GM19025 (cell line): Measurements from ENCODE around the gene MAP3K3.
A peak's percentile ranks its signal among the peaks of the same experiment; 100 is the strongest.

Experiments used
- ATAC-seq: cut with Tn5 transposase; IDR thresholded peaks from one replicate; pipeline ENCODE4 v1.9.1; 2021; ENCODE audit warnings: mild to moderate bottlenecking, low read depth, moderate library complexity; ENCODE audit not compliant: unreplicated experiment

The MAP3K3 gene

DNA sequence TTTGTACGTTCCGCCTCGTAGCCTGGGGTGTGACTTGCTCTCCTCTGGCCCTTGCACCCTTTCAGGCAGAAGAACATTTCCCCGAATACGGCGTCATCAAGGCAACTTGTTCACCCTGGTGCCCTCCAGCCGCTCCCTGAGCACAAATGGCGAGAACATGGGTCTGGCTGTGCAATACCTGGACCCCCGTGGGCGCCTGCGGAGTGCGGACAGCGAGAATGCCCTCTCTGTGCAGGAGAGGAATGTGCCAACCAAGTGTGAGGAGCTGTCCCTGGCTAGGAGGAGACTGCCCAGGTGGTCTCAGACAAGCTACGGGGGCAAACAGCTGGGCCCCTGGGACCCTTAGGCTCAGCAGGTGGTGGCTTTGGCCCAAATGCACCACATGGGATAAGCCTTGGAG, 67.3 kb downstream of the MAP3K3 start:
- ATAC-seq = no peak

GRCh38 chr17:63692195-63692816, 70.1 kb downstream of the MAP3K3 start:
- ATAC-seq = no peak

DNA sequence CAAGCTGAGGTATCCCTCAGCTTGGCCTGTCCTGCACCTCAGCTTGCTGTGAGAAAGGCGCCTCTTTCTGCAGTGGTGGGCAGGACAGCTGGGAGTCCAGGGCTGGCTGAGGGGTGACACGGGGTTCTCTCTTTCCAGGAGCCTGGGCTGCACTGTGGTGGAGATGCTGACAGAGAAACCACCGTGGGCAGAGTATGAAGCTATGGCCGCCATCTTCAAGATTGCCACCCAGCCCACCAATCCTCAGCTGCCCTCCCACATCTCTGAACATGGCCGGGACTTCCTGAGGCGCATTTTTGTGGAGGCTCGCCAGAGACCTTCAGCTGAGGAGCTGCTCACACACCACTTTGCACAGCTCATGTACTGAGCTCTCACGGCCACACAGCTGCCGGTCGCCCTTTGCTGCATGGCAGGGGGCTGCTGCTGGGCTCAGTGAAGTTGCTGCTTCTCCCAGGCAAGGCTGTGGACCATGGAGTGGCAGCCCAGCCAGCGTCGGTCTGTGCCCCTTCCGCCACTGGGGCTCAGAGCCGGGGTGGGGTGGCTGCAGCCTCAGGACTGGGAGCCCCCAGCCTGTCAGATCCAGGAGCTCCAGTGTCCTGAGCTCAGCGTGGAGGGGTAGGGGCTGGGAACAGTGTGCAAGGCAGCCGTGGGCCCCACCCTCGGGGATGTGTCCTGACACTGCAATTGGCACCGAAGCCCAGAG, 71.3 kb downstream of the MAP3K3 start:
- ATAC-seq = no peak

GRCh38 chr17:63694229-63694949, 72.2 kb downstream of the MAP3K3 start:
- ATAC-seq = no peak

DNA sequence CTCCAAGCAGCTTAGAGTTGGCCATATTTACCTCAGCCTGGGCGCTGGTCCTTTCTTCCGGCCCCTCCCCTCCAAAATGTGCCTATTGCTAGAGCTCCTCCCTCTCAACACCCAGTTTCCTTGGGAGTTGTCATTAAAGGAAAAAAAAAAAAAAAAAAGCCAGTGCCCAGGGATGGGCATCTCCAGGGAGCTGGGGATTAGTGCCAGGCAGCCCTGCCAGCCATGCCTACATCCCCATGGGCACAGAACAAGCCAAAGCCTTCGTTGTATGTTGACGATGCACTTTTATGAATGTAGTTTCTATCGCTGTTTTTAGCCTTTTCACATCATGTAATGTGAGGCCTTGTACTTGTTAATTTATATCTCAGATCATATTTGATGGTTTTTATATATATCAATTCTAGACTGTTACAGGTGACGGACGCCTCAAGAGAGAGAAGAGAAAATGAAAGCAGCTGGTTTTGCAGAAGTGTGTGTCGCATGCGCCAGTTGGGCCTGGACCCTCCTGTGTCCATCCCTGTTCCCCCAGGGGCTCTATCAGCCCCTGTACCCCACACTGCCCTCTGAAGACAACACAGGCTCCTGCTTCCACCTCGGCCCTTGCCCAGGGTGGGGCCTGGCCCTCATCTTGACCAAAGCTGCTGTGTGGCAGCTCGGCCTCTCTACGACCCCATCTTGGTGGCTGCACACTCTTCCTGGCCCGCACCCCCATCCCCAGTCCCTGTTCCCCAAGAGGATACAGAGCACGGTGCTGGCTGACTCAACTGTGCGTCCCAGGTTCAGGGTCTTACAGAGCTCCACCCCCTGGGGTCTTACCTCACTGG, 72.9 kb downstream of the MAP3K3 start:
- no peak for ATAC-seq

DNA sequence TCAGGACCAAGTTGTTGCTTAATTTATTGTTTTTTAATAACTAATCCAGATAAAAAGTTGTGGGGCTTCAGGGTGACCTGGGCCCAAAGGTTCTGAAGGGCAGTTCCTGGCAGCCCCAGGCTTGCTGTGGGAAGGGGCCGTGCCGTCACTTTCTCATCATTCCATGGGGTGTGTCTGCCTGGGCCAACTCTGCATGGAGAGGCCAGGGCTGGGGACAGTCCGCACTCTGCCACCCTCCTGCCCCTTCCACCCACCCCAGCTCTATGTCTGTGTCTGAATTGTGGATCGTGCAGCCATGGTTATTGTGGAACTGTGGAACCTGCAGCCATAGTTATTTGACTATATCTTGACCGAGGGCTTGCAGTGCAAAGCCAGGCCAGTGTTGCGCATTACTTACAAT, 73.7 kb downstream of the MAP3K3 start:
- ATAC-seq = no peak

DNA sequence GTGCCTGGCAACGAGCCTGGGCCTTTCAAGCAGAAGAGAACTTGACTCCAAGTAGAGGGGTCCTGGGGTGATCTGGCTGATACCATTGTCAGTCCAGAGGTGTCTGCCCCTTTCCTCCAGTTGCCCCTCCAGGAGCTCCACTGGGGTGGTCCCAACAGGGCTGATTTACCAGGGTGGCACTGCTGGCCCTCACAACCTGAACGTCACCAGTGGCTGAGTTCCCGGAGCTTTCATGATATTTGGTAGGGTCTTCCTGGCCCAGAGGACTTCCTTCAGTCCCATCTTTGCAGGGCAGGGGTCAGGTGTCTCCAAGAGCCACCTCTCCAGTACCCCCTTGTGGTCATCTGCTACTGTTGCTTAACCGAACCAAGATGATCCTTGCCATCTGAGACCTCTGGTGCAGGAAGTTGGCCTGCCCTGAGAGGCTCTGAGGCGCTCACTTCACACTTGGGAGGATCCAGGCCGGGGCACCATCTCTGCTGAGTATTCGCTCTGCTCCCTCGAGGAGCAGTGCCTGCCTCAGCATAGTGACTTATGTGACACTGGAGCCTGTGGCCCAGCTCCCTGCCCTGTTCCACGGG, 74.3 kb downstream of the MAP3K3 start:
- ATAC-seq = no peak

- peak; percentile 20 for ATAC-seq
Measured at GRCh38 chr17:63697341-63698286, 75.4 kb downstream of the MAP3K3 start.

DNA sequence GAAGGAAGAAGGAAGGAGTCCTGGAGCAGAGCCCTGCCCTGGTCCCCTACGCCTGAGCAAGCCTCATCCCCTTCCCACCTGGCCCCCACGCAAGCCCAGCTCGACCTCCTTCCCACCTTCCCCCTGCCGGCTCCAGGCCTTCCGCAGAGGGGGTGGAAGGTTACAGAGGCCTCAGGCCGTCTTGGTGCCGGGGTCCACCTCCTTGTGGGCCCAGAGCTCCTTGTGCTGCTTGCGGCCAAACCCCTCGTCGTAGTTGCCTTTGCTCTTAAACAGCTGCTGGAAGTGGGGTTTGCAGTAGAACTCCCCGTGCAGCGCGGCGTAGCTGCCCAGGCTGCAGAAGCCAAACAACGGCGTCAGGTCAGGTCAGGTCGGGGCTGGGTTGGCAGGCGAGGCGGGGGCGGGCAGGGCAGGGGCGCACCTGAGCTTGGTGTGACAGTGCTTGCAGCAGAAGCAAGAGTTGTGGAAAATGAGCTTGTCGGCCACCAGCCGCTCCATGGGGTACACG, 76.2 kb downstream of the MAP3K3 start:
- no peak for ATAC-seq

GRCh38 chr17:63698886-63699637, 76.8 kb downstream of the MAP3K3 start:
- peak; percentile 20 for ATAC-seq

DNA sequence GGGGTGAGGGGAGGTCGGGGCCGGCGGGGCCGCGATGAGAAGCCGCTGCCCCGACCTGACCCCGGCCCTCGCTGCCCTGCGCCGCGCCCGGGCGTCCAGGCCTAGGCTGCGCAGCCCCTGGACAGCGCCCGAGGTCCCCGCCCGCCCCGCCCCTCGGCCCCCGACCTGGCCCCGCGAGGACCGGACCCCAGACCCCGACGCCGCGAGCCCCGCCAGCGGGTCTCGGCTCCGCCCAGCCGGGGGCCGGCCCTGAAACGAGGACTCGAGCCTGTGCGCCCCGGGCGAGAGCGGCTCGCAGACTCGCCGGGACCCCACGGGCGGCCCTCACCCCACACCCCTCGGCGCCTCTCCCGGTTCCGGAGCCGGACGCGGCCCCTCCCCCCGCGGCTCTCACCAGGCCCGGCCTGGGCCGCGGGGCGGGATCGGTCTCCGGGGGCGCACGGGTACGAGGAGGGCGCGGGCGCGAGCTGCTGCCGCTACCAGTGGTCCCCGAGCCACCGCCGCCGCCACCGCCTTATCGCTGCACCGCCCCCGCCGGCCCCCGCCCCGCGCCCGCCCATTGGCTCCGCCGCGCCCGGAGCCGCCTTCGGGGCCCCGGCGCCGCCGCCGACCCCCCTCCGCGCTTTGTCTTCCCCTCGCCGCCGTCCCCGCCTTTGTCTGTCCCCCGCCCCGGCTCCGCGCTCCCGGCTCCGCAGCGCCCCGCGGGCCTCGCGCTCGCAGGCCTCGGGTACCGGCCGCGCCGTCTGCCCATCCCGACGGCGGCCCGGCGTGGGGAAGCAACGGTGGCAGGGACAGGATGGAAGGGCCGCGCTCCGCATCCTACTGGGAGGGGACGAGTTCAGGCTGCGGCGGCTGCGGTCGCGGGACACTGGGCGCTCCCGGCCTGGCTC, 77.7 kb downstream of the MAP3K3 start, which contains the start of gene LIMD2:
LIMD2 (minus strand) TSS at position 488 of the 890 bp plus-strand sequence. CDS start 827 bp downstream, outside the sequence.
- peak; percentile 16 for ATAC-seq

DNA sequence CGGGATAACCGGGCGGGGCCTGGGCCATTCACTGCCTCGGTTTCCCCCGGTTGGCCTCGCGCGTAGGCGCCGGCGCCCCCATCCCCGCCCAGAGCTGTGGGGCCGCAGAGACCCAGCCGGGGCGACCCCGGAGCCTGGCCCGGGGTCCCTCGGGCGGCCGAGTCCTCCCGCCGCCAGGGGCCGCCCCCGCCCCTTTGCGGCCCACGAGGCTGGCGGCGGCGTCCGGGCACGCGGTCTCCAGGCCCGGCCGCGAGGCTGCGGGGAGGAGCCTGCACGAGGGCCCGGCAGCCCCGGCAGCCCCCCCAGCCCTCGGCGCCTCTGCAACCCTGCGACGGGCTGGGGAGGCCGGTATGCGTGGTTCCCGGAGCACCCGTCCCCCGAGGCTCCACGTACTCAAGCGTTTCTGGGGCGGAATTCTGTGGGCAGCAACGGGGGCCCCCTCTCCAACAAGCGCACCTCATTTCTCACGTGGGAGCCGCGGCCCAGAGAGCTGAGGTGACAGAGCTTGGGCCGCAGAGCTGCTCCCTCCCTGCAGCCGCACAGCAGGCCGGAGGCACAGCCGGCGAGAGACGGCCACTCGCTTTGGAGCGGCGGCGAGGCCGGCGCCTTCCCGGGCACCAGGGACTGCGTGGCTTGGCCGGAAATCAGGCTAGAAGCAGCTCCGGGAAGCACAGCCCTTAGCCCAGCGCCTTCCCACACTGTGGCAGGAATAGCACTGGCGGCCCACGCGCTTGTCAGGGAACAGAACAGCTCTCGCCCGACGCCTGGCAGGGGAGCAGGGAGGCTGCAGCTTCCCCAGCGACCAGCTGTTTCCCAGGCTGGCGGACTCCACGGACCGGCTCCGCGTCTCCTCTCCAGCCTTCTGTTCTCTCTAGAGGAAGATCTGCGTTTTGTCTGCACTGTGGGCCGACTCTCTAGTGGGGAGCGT, 78.6 kb downstream of the MAP3K3 start:
- ATAC-seq = no peak

DNA sequence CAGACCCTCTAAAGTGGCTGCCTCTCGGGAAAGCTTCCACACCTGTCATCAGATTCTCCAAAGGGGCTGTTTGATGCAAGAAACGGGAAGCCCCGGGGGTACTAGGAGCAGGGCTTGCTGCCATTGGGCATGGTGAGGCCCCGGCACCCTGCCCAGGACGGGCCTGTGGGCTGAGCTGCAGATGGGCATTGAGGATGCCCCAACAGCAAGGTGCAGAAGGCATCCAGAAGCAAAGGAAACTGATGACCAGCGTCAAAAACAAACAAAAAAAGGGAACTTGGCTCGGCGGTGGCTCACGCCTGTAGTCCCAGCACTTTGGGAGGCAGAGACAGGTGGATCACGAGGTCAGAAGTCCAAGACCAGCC, 79.2 kb downstream of the MAP3K3 start:
- ATAC-seq = no peak

DNA sequence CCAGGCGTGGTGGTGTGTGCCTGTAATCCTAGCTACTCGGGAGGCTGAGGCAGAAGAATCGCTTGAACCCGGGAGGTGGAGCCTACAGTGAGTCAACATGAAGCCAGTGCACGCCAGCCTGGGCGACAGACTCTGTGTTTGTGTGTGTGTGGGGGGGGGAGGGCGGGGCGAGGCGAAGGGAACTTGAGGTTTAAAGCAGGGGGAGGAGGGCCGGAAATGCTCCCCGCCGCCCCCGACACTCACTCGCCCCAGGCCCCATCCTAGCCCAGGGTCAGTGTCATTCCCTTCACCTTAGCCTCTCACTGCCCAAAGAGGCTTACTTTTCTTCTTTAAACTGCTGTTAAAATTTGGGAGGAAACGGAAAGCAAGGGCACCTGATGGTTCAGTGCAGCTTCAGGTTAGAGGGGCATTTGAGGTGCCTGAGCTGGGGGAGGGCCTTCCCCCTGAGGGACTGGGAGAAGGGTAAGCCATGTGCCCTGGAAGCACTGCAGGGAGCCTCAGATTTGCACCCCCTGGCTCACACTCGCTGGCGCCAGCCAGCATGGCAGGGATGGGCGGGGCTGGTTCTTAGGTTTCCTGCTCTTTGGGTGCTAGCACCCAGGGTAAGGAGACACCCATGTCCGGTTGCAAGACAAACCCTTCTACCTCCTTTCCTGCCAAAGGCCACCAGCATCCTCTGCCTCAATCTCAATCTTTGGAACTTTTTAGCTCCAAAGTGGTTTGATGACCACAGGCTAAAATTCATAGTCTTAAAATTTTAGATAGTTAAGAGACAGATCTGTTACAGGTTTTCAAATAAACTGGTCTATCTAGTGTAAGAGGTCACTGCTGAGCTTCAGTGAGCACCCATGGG, 79.9 kb downstream of the MAP3K3 start:
- ATAC-seq = no peak

DNA sequence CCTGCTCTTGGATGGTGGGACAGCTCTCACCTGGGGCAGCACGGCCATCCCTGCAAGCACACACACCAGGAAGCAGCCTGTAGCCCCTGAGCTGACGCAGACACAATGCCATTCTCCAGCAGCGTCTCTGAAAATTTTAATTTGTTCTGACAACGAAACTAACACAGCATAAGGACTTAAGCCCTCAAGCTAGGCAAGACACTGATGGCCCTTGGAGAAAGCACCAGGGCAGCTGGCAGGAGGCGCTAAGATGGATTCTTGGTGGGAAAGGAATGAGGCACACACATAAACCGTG, 80.5 kb downstream of the MAP3K3 start:
- no peak for ATAC-seq

- ATAC-seq = no peak
Measured at GRCh38 chr17:63703029-63703428, 80.8 kb downstream of the MAP3K3 start.
